Parathyroid adenoma (tissue), 2 donors: ENCODE results near the gene PRPH2.

Experiments
- H2AFZ ChIP-seq: fragments of 300-600 bp; sonication (generic); one replicate; pipeline ENCODE4 v1.7.0; 2017; ENCODE audit warnings: antibody characterized with exemption, mild to moderate bottlenecking
- H3K27ac ChIP-seq: fragments of 300-600 bp; sonication (generic); one replicate; pipeline ENCODE4 v1.7.0; 2017
- H3K27me3 ChIP-seq: fragments of 300-600 bp; sonication (generic); one replicate; pipeline ENCODE4 v1.7.0; 2017; ENCODE audit warnings: low read length; ENCODE audit not compliant: control insufficient read depth, insufficient read depth
- H3K36me3 ChIP-seq: fragments of 300-600 bp; sonication (generic); one replicate; pipeline ENCODE4 v1.7.0; 2017; ENCODE audit warnings: low read length; ENCODE audit not compliant: control insufficient read depth, insufficient read depth
- H3K4me1 ChIP-seq: fragments of 300-600 bp; sonication (generic); one replicate; pipeline ENCODE4 v1.7.0; 2017; ENCODE audit warnings: control low read depth
- H3K4me2 ChIP-seq: fragments of 300-600 bp; sonication (generic); one replicate; pipeline ENCODE4 v1.7.0; 2017; ENCODE audit warnings: low read length
- H3K4me3 ChIP-seq: fragments of 300-600 bp; sonication (generic); one replicate; pipeline ENCODE4 v1.7.0; 2017; ENCODE audit warnings: low read depth, low read length
- H3K79me2 ChIP-seq: fragments of 300-600 bp; sonication (generic); one replicate; pipeline ENCODE4 v1.7.0; 2017; ENCODE audit warnings: control low read depth
- H3K9ac ChIP-seq: fragments of 300-600 bp; sonication (generic); one replicate; pipeline ENCODE4 v1.7.0; 2017; ENCODE audit warnings: mild to moderate bottlenecking
- H3K9me3 ChIP-seq: fragments of 300-600 bp; sonication (generic); one replicate; pipeline ENCODE4 v1.7.0; 2017; ENCODE audit warnings: low read length; ENCODE audit not compliant: control insufficient read depth
- CTCF ChIP-seq: fragments of 300-600 bp; sonication (generic); IDR thresholded peaks from one replicate; pipeline ENCODE4 v1.7.0; 2017; ENCODE audit warnings: antibody characterized with exemption, mild to moderate bottlenecking
- donor health status: primary hyperparathyroidism.

The PRPH2 gene

GRCh38 chr6:42748203-42748898 is 26.0 kb upstream of the PRPH2 start:
- H3K27me3 ChIP-seq: no peaks in the 10 kb centered on the region
- H3K27ac ChIP-seq: no peak overlapping the region
- H3K4me1 ChIP-seq: peaks cover 9% of the 10 kb centered on the region
- H3K4me3 ChIP-seq: no peak overlapping the region
- H3K36me3 ChIP-seq: no peaks in the 10 kb centered on the region
- H3K4me2 ChIP-seq: no peak overlapping the region
- TF ChIP-seq CTCF: no peak
- H2AFZ ChIP-seq: no peak overlapping the region
- no peak overlapping the region for H3K9ac ChIP-seq
- peaks cover 31% of the 10 kb centered on the region for H3K79me2 ChIP-seq
- H3K9me3 ChIP-seq: no peaks in the 10 kb centered on the region

- Histone ChIP-seq H3K4me3 (peak overlapping the region; percentile 100), H3K9me3 (no peaks in the 10 kb centered on the region), H2AFZ (peak overlapping the region; percentile 91), H3K4me1 (peaks cover 9% of the 10 kb centered on the region), H3K36me3 (no peaks in the 10 kb centered on the region), H3K4me2 (peak overlapping the region; percentile 98), H3K27ac (peak overlapping the region; percentile 99), H3K27me3 (no peaks in the 10 kb centered on the region), H3K79me2 (peaks cover 31% of the 10 kb centered on the region), H3K9ac (peak overlapping the region; percentile 68)
- TF ChIP-seq CTCF: no peak
Measured at GRCh38 chr6:42746463-42747391, 24.3 kb upstream of the PRPH2 start.

DNA sequence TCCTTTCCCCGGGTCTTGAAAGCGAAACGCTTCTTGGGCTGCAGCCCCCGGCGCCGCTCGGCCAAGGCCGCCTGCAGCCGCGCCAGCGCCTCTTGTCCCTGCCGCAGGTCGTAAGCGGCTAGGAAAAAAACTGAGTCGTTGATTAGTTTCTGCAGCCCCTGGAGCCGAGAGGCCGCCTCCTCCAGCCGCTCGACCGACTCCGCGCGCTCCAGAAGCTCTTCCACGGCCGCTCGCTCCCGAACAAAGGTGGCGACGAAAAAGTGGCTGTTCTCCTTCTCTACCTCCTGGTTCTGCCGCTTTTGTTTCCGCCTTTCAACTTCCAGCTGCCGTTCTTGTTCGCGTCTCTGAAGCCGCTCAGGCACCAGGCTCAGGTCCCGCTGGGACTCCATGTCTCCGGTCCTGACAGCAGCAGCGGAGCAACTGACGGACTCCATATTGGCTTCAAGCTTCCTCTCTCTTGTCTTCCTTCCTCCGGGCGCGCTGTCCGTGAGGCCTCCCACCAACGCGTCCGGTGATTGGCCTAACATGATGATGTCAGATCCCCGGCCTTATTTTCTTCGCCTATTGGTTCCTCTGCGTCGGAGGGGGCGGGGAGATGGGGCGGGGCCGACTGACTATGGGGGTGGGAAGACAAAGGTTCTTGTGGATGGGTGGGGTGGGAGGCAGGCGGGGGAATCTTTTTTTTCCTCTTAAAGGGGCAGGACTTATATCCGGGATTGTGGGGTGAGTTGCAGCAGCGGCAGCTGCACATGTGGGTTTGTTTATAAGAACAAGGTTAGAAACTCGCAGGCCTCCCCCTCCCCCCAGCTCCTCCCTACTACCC is 23.5 kb upstream of the PRPH2 start, which contains the start of gene TBCC:
TSS of gene TBCC (minus strand) at position 464 of the 823 bp plus-strand sequence. CDS start at position 434, 30 bp downstream.
- no peaks in the 10 kb centered on the region for H3K27me3 ChIP-seq
- H3K4me3 ChIP-seq: peak within 1 kb of the TSS; percentile 100
- H3K9ac ChIP-seq: peak within 1 kb of the TSS; percentile 96
- H3K4me1 ChIP-seq: peaks cover 9% of the 10 kb centered on the region
- TF ChIP-seq CTCF: no peak
- peak within 1 kb of the TSS; percentile 97 for H2AFZ ChIP-seq
- peaks cover 38% of the 10 kb centered on the region for H3K79me2 ChIP-seq
- peak within 1 kb of the TSS; percentile 98 for H3K4me2 ChIP-seq
- no peaks in the 10 kb centered on the region for H3K36me3 ChIP-seq
- peak within 1 kb of the TSS; percentile 99 for H3K27ac ChIP-seq
- H3K9me3 ChIP-seq: no peaks in the 10 kb centered on the region

GRCh38 chr6:42745083-42745639 is 22.8 kb upstream of the PRPH2 start:
- Histone ChIP-seq H2AFZ (peak overlapping the region; percentile 97), H3K4me3 (peak overlapping the region; percentile 100), H3K36me3 (no peaks in the 10 kb centered on the region), H3K27ac (peak overlapping the region; percentile 99), H3K9ac (peak overlapping the region; percentile 96), H3K9me3 (no peaks in the 10 kb centered on the region), H3K27me3 (no peaks in the 10 kb centered on the region), H3K4me2 (peak overlapping the region; percentile 95), H3K79me2 (peaks cover 34% of the 10 kb centered on the region), H3K4me1 (peaks cover 9% of the 10 kb centered on the region)
- TF ChIP-seq CTCF: no peak
